Peyer's patch (tissue), 4 donors: ENCODE results near the gene UBE4B. TPM values are rescaled to one million over a fixed set of nuclear protein-coding genes. Genes with fewer than 3 reads are reported as not detected.
A peak's percentile ranks its signal among the peaks of the same experiment; 100 is the strongest.

Source experiments
- DNase-seq, 3 donors: peaks; one replicate each; pipeline ENCODE4 v3.0.0-alpha.2; 2017 to 2019
- H3K27ac ChIP-seq, 4 donors: fragments of 200-600 bp; sonication (generic); one replicate each; pipeline ENCODE4 v1.5.1; 2016 to 2019
- H3K27me3 ChIP-seq, 2 donors: fragments of 200-600 bp; sonication (generic); one replicate each; pipeline ENCODE4 v1.5.1; 2019
- H3K36me3 ChIP-seq, 3 donors: fragments of 200-600 bp; sonication (generic); one replicate each; pipeline ENCODE4 v1.5.1; 2016 to 2019
- H3K4me1 ChIP-seq, 4 donors: fragments of 200-600 bp; sonication (generic); one replicate each; pipeline ENCODE4 v1.5.1; 2016 to 2019
- H3K4me3 ChIP-seq, 4 donors: fragments of 200-600 bp; sonication (generic); 1 replicate in 3 of 4; 2 replicates in 1 of 4; pipeline ENCODE4 v1.5.1; 2016 to 2019; ENCODE audit warnings: mild to moderate bottlenecking in 1 of 4
- H3K9me3 ChIP-seq, 4 donors: fragments of 200-600 bp; sonication (generic); one replicate each; pipeline ENCODE4 v1.5.1; 2016 to 2019; ENCODE audit warnings: mild to moderate bottlenecking in 1 of 4
- CTCF ChIP-seq, 6 experiments: fragments of 450-650 bp in 4 of 6; fragments of 200-600 bp in 2 of 6; sonication (generic) in 1 of 6; IDR thresholded peaks; one replicate each; pipeline ENCODE4 v1.5.1; 2017 to 2019; ENCODE audit warnings: antibody characterized with exemption in 6 of 6, mild to moderate bottlenecking in 3 of 6, moderate library complexity in 1 of 6
- POLR2A ChIP-seq, 2 donors: fragments of 450-650 bp; IDR thresholded peaks; one replicate each; pipeline ENCODE4 v1.5.1; 2017; ENCODE audit warnings: antibody characterized with exemption in 2 of 2, mild to moderate bottlenecking in 2 of 2, moderate library complexity in 2 of 2
- total RNA-seq, 4 donors: library from RNA; depleted of rRNA; stranded (reverse); fragments of >200 nt; gene quantifications; one replicate each; pipeline ENCODE4 v1.1.0, GENCODE V29; 2016

Gene UBE4B
- total RNA-seq, 4 donors from 2014 or later = 40.3 to 102 (median 67.8) TPM

GRCh38 chr1:10084045-10084444 is 51.3 kb downstream of the UBE4B start:
- H3K27ac ChIP-seq = no peak overlapping the region
- TF ChIP-seq CTCF (IDR thresholded peaks at IDR 0.05) = no peak
- TF ChIP-seq POLR2A (IDR thresholded peaks at IDR 0.05) = no peak
- no peak overlapping the region for H3K4me3 ChIP-seq

GRCh38 chr1:10085076-10085475 is 52.3 kb downstream of the UBE4B start:
- H3K27ac ChIP-seq = no peak overlapping the region
- no peak for DNase-seq
- TF ChIP-seq POLR2A (IDR thresholded peaks at IDR 0.05) (no peak), CTCF (IDR thresholded peaks at IDR 0.05) (no peak)
- H3K4me1 ChIP-seq = no peaks in the 10 kb centered on the region
- peaks cover 0 to 2% (median 0%) of the 10 kb centered on the region in 3 donors for H3K36me3 ChIP-seq
- no peaks in the 10 kb centered on the region for H3K27me3 ChIP-seq
- H3K9me3 ChIP-seq = no peaks in the 10 kb centered on the region
- no peak overlapping the region for H3K4me3 ChIP-seq

More at GRCh38 chr1:10084045-10084444, 51.3 kb downstream of the UBE4B start:
- DNase-seq = no peak
- Histone ChIP-seq H3K36me3 (peaks cover 0 to 7% (median 0%) of the 10 kb centered on the region in 3 donors), H3K9me3 (no peaks in the 10 kb centered on the region), H3K4me1 (no peaks in the 10 kb centered on the region), H3K27me3 (no peaks in the 10 kb centered on the region)

GRCh38 chr1:10087210-10087609 is 54.5 kb downstream of the UBE4B start:
- no peaks in the 10 kb centered on the region for H3K9me3 ChIP-seq
- H3K27ac ChIP-seq = no peak overlapping the region
- DNase-seq = no peak
- no peaks in the 10 kb centered on the region for H3K4me1 ChIP-seq
- no peaks in the 10 kb centered on the region for H3K27me3 ChIP-seq
- H3K36me3 ChIP-seq = peaks cover 0 to 5% (median 0%) of the 10 kb centered on the region in 3 donors
- H3K4me3 ChIP-seq = no peak overlapping the region
- TF ChIP-seq POLR2A (IDR thresholded peaks at IDR 0.05) = no peak
- no peak for TF ChIP-seq CTCF (IDR thresholded peaks at IDR 0.05)

GRCh38 chr1:10101929-10102328 is 69.2 kb downstream of the UBE4B start:
- Histone ChIP-seq H3K27me3 (no peaks in the 10 kb centered on the region), H3K4me1 (peaks cover 0 to 11% (median 0%) of the 10 kb centered on the region in 4 donors), H3K4me3 (no peak overlapping the region), H3K9me3 (no peaks in the 10 kb centered on the region), H3K36me3 (peaks cover 0 to 44% (median 0%) of the 10 kb centered on the region in 3 donors), H3K27ac (no peak overlapping the region)
- DNase-seq = no peak
- TF ChIP-seq CTCF (IDR thresholded peaks at IDR 0.05) = no peak
- TF ChIP-seq POLR2A (IDR thresholded peaks at IDR 0.05) = no peak

- no peak overlapping the region for H3K27ac ChIP-seq
- no peak for DNase-seq
- peaks cover 0 to 44% (median 0%) of the 10 kb centered on the region in 3 donors for H3K36me3 ChIP-seq
- H3K9me3 ChIP-seq = no peaks in the 10 kb centered on the region
- no peaks in the 10 kb centered on the region for H3K27me3 ChIP-seq
- no peak overlapping the region for H3K4me3 ChIP-seq
- TF ChIP-seq CTCF (IDR thresholded peaks at IDR 0.05) (no peak), POLR2A (IDR thresholded peaks at IDR 0.05) (no peak)
- peaks cover 0 to 11% (median 0%) of the 10 kb centered on the region in 4 donors for H3K4me1 ChIP-seq
Measured at GRCh38 chr1:10103193-10103592, 70.4 kb downstream of the UBE4B start.

- H3K27ac ChIP-seq = peak overlapping the region in 3 of 4 donors; percentile 24 to 58 (median 49)
- H3K27me3 ChIP-seq = no peaks in the 10 kb centered on the region
- H3K4me3 ChIP-seq = peak overlapping the region in 1 of 4 donors; percentile 7
- H3K36me3 ChIP-seq = peaks cover 0 to 49% (median 0%) of the 10 kb centered on the region in 3 donors
- DNase-seq = no peak
- H3K4me1 ChIP-seq = peaks cover 0 to 11% (median 0%) of the 10 kb centered on the region in 4 donors
- TF ChIP-seq POLR2A (IDR thresholded peaks at IDR 0.05) (no peak), CTCF (IDR thresholded peaks at IDR 0.05) (peak in 1 of 6 experiments; percentile 3)
- no peaks in the 10 kb centered on the region for H3K9me3 ChIP-seq
Measured at GRCh38 chr1:10104834-10105233, 72.1 kb downstream of the UBE4B start.
